Left lung (tissue), 10 donors: Measurements from ENCODE around the gene DCC. TPM values are rescaled to one million over a fixed set of nuclear protein-coding genes. Genes with fewer than 3 reads are reported as not detected.

Experiments
- ATAC-seq: fragments of 200-7000 bp; cut with Tn5 transposase; one replicate; pipeline ENCODE4 v1.9.1; 2020; ENCODE audit warnings: moderate library complexity
- DNase-seq, 4 donors: peaks; one replicate each; pipeline ENCODE4 v3.0.0-alpha.2; 2013 to 2020
- H3K27ac ChIP-seq, 2 donors: fragments of 200-600 bp; sonication (generic) in 1 of 2; one replicate each; pipeline versions ENCODE4 v1.5.0 to v1.8.0; 2020 to 2021
- H3K27me3 ChIP-seq, 2 donors: fragments of 200-600 bp; sonication (generic) in 1 of 2; one replicate each; pipeline versions ENCODE4 v1.5.0 to v1.8.0; 2020 to 2021
- H3K36me3 ChIP-seq, 2 donors: fragments of 200-600 bp; sonication (generic) in 1 of 2; one replicate each; pipeline versions ENCODE4 v1.5.0 to v1.8.0; 2020 to 2021
- H3K4me1 ChIP-seq, 2 donors: fragments of 200-600 bp; one replicate each; pipeline ENCODE4 v1.8.0; 2021
- H3K4me3 ChIP-seq, 2 donors: fragments of 200-600 bp; sonication (generic) in 1 of 2; one replicate each; pipeline versions ENCODE4 v1.5.0 to v1.8.0; 2020 to 2021; ENCODE audit warnings: mild to moderate bottlenecking in 1 of 2
- H3K9me3 ChIP-seq, 2 donors: fragments of 200-600 bp; sonication (generic) in 1 of 2; one replicate each; pipeline versions ENCODE4 v1.5.0 to v1.8.0; 2020 to 2021
- intact Hi-C, 2 donors: fragments of 100-400 bp; cut with DNase I; formaldehyde crosslinking; loops; one replicate each; pipeline versions ENCODE4 v1.11.2 to v1.14.2; 2022
- polyA plus RNA-seq, 6 donors: library from polyadenylated mRNA; unstranded; fragments of 120-200 nt; gene quantifications; one replicate each; pipeline ENCODE4 v1.2.1, GENCODE V29; 2013; ENCODE audit not compliant: insufficient read length in 6 of 6
- total RNA-seq, 2 donors: library from RNA; stranded (reverse); fragmentation: NEBNext Ultra II Directional; extraction: Animal tissue kit (Norgen Biotek cat#: 25700); gene quantifications; one replicate each; pipeline ENCODE4 v1.2.1, GENCODE V29; 2021
- TF ChIP-seq, protein P1 (sequence below), 2 donors: fragments of 200-600 bp; sonication (generic) in 1 of 2; IDR thresholded peaks; one replicate each; pipeline versions ENCODE4 v1.5.0 to v1.8.0; 2021; ENCODE audit warnings: antibody characterized with exemption in 2 of 2
- donor health status: DM: no; HTN: yes; CAD: no.
- donor health status: DM: no; HTN: no; CAD: no.

Gene DCC
- total and polyA plus RNA-seq, 8 donors: 0.61 to 3.5 (median 2.1) TPM

DNA sequence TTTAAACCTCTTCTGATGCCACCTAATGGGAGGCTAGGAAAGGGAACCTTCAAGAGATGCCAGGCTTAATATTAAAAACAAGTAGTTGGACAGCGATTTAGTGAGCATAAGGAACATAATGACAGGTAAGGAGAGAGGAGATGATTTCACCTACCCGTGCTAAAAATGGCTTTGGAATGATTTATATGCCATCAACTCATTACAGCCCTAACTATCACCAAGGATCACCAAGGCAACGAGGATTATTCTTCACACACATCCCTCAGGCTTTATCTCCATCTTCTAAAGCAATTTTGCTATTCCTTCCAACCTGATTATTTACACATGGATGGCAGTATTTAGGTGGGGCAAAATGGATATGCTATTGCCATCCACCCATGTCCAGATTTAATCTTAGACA, 237.8 kb downstream of the DCC start:
- no peak for DNase-seq
- ATAC-seq: no peak
- H3K27me3 ChIP-seq: no peaks in the 10 kb centered on the region
- no peaks in the 10 kb centered on the region for H3K36me3 ChIP-seq
- H3K4me3 ChIP-seq: no peak overlapping the region
- H3K27ac ChIP-seq: no peak overlapping the region
- H3K9me3 ChIP-seq: peaks cover 0 to 3% of the 10 kb centered on the region in 2 donors
- intact Hi-C loops: no loop called here
- TF ChIP-seq, protein P1, sequence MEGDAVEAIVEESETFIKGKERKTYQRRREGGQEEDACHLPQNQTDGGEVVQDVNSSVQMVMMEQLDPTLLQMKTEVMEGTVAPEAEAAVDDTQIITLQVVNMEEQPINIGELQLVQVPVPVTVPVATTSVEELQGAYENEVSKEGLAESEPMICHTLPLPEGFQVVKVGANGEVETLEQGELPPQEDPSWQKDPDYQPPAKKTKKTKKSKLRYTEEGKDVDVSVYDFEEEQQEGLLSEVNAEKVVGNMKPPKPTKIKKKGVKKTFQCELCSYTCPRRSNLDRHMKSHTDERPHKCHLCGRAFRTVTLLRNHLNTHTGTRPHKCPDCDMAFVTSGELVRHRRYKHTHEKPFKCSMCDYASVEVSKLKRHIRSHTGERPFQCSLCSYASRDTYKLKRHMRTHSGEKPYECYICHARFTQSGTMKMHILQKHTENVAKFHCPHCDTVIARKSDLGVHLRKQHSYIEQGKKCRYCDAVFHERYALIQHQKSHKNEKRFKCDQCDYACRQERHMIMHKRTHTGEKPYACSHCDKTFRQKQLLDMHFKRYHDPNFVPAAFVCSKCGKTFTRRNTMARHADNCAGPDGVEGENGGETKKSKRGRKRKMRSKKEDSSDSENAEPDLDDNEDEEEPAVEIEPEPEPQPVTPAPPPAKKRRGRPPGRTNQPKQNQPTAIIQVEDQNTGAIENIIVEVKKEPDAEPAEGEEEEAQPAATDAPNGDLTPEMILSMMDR (IDR thresholded peaks at IDR 0.05): no peak
- H3K4me1 ChIP-seq: no peaks in the 10 kb centered on the region

DNA sequence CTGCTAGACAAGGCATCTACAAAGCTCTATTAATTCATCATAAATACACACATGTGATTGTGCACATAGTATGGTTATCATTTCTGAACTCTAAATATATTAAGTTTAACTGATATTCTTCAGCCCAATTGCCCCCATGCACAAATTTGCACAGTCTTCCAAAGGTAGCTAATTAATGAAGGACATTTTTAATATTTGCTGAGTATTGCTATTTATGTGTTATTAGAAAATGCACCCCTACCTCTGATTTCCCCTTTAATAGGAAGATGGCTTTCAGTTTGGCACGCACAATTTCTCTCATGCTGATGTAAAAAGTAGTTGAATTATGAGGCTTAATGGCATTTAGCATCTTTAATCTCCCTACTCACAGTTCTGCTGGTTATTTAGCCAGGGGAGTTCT, 242.1 kb downstream of the DCC start:
- Histone ChIP-seq H3K27me3 (no peaks in the 10 kb centered on the region), H3K9me3 (no peaks in the 10 kb centered on the region), H3K4me3 (no peak overlapping the region), H3K4me1 (no peaks in the 10 kb centered on the region), H3K27ac (no peak overlapping the region), H3K36me3 (no peaks in the 10 kb centered on the region)
- intact Hi-C loops: no loop called here
- TF ChIP-seq, protein P1 (IDR thresholded peaks at IDR 0.05): no peak
- ATAC-seq (no peak), DNase-seq (no peak)

DNA sequence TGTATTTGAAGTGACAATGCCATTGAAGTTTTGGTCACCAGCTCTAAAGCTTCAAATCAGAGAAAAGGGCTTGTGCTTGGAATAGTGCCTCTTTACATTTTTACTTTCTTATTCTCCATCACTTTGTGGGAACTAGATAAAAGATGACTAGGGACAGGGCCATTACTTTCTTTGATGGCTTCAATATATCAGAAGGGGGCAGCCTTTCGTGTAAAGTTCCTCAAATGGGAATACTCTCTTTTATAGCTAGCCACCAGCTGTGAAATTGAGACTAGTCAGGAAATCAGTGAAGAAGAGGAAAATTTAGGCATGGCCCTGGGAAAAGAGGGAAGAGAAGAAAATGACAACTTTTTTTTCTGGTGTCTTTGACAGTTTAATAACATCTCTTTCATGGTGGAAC, 242.5 kb downstream of the DCC start:
- no peaks in the 10 kb centered on the region for H3K36me3 ChIP-seq
- ATAC-seq (no peak), DNase-seq (no peak)
- H3K4me1 ChIP-seq: no peaks in the 10 kb centered on the region
- no peak overlapping the region for H3K27ac ChIP-seq
- H3K9me3 ChIP-seq: no peaks in the 10 kb centered on the region
- TF ChIP-seq, protein P1 (IDR thresholded peaks at IDR 0.05): no peak
- no peaks in the 10 kb centered on the region for H3K27me3 ChIP-seq
- no peak overlapping the region for H3K4me3 ChIP-seq
- intact Hi-C loops: no loop called here

DNA sequence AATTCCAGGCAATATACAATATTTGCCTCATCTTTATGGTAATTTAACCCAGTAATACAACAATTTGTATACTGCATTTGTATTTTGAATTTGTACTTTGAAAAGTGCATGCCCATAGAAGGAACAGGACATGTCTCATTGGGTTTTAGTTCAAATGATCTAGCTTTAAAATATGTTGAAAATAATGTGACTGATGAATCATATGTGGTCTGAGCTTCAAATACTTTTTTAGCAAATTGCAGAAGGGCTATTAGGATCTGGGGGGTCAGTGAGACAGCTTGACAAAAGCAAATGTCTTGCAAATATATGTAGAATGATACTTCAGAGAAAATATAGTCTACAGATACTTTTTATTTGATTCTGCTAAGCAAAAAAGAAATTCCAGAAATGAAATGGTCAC, 248.9 kb downstream of the DCC start:
- DNase-seq (no peak), ATAC-seq (no peak)
- H3K27ac ChIP-seq: no peak overlapping the region
- H3K4me3 ChIP-seq: no peak overlapping the region
- no peaks in the 10 kb centered on the region for H3K9me3 ChIP-seq
- no peaks in the 10 kb centered on the region for H3K4me1 ChIP-seq
- H3K27me3 ChIP-seq: no peaks in the 10 kb centered on the region
- no peaks in the 10 kb centered on the region for H3K36me3 ChIP-seq
- intact Hi-C loops: no loop called here
- TF ChIP-seq, protein P1 (IDR thresholded peaks at IDR 0.05): no peak

DNA sequence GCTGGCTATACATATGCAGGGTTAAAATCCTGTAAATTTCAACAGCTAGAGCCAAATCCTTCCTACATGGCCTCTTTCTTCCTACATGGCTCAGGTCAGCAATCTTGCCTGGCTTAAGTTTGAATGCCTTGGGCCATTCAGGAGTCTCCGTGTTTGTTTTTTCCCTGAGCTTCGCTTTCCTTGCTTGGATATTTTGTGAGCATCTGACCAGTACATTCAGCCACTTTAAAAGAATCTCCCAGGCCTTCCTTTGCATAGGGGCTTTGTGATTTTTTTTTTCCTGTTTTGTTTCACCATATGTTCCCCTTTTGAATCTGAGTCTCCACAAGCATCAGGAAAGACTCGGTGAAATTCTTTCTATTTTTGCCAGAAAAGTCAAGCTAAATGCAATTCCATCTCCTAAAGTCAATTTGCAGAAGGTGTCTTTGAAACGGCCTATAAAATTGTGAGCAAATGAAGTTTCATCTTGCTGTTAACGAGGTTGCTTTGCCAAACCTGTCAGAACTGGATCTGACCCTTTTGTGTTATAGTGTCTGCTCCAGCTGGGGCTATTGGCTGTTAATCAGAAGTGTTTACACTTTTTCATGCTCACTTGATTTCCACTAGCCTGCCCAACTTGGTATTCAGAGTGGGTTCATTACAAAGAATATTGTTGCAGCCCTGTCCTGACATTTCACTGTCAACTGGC, 256.9 kb downstream of the DCC start:
- DNase-seq (peak in 2 of 4 donors; percentile 82 to 84), ATAC-seq (no peak)
- H3K9me3 ChIP-seq: no peaks in the 10 kb centered on the region
- no peaks in the 10 kb centered on the region for H3K27me3 ChIP-seq
- H3K4me3 ChIP-seq: no peak overlapping the region
- H3K4me1 ChIP-seq: no peaks in the 10 kb centered on the region
- TF ChIP-seq, protein P1 (IDR thresholded peaks at IDR 0.05): no peak
- H3K27ac ChIP-seq: no peak overlapping the region
- intact Hi-C loops: no loop called here
- no peaks in the 10 kb centered on the region for H3K36me3 ChIP-seq
